Aorta (tissue), 5 donors: ENCODE data around the gene CRIP3. TPM values are rescaled to one million over a fixed set of nuclear protein-coding genes. Genes with fewer than 3 reads are reported as not detected.

Experiments
- ATAC-seq: fragments of 200-7000 bp; cut with Tn5 transposase; one replicate; pipeline ENCODE4 v1.9.1; 2022; ENCODE audit warnings: moderate library complexity; ENCODE audit not compliant: low FRiP score
- DNase-seq, 2 donors: peaks; one replicate each; pipeline ENCODE4 v3.0.0-alpha.2; 2020
- H3K27ac ChIP-seq, 2 donors: one replicate each; pipeline ENCODE4 v1.5.1; 2013; ENCODE audit warnings: low read length in 2 of 2, mild to moderate bottlenecking in 2 of 2, moderate library complexity in 2 of 2, control low read depth in 1 of 2, inconsistent platforms in 1 of 2, low read depth in 1 of 2
- H3K27me3 ChIP-seq, 2 donors: one replicate each; pipeline ENCODE4 v1.6.1; 2013; ENCODE audit warnings: control low read depth in 1 of 2, low read length in 1 of 2, mild to moderate bottlenecking in 1 of 2, moderate library complexity in 1 of 2; ENCODE audit not compliant: insufficient read depth in 2 of 2, control insufficient read depth in 1 of 2
- H3K36me3 ChIP-seq, 2 donors: one replicate each; pipeline ENCODE4 v1.6.1; 2013; ENCODE audit warnings: control low read depth in 1 of 2, low read length in 1 of 2, mild to moderate bottlenecking in 1 of 2; ENCODE audit not compliant: insufficient read depth in 2 of 2, control insufficient read depth in 1 of 2
- H3K4me1 ChIP-seq, 2 donors: one replicate each; pipeline ENCODE4 v1.6.1; 2013; ENCODE audit warnings: low read length in 2 of 2, control low read depth in 1 of 2, mild to moderate bottlenecking in 1 of 2, moderate library complexity in 1 of 2; ENCODE audit not compliant: insufficient read depth in 2 of 2, control insufficient read depth in 1 of 2
- H3K4me3 ChIP-seq, 2 donors: one replicate each; pipeline ENCODE4 v1.5.1; 2013; ENCODE audit warnings: low read length in 2 of 2, control low read depth in 1 of 2, mild to moderate bottlenecking in 1 of 2
- H3K9me3 ChIP-seq: one replicate; pipeline ENCODE4 v1.6.1; 2013; ENCODE audit warnings: mild to moderate bottlenecking, low read length; ENCODE audit not compliant: control insufficient read depth
- WGBS, 2 donors: extraction: QIAGEN DNeasy Blood & Tissue Kit; methylation state at CpG; one replicate each; pipeline ENCODE4 v1.1.7; 2013; 5-methylcytosine and 5-hydroxymethylcytosine counted together
- intact Hi-C, 2 donors: fragments of 100-400 bp; cut with DNase I; formaldehyde crosslinking; loops; one replicate each; pipeline versions ENCODE4 v1.14.2 to v1.15.0; 2022
- polyA plus RNA-seq, 2 donors: library from polyadenylated mRNA; stranded (reverse); fragments of 200-250 nt; gene quantifications; one replicate each; pipeline ENCODE4 v1.2.3, GENCODE V29; 2013
- total RNA-seq, 2 donors: library from RNA; stranded (reverse); fragmentation: NEBNext Ultra II Directional; extraction: Animal tissue kit (Norgen Biotek cat#: 25700); gene quantifications; one replicate each; pipeline ENCODE4 v1.2.1, GENCODE V29; 2021
- donor health status: healthy with polysubstance abuse.
- donor health status: Bipolar disorder and iron deficiency.
- donor health status: DM: no; HTN: no; CAD: no.
- donor health status: DM: no; HTN: no; CAD: no.
- donor health status: DM: yes; HTN: yes; CAD: no.

Gene CRIP3
- total and polyA plus RNA-seq, 4 donors: 0.65 to 2.2 (median 1.8) TPM; not detected in 1

- DNase-seq: no peak
These were observed 20.6 kb downstream of the CRIP3 start for GRCh38 chr6:43287717-43288679.

GRCh38 chr6:43286980-43287716, 21.5 kb downstream of the CRIP3 start:
- no peaks in the 10 kb centered on the region for H3K4me1 ChIP-seq
- H3K27ac ChIP-seq: no peak overlapping the region
- ATAC-seq: no peak
- no peaks in the 10 kb centered on the region for H3K27me3 ChIP-seq
- H3K36me3 ChIP-seq: no peaks in the 10 kb centered on the region
- H3K4me3 ChIP-seq: no peak overlapping the region
- WGBS, 2 donors: 77 to 78% methylated on average over 10 of the region's 10 CpGs
- H3K9me3 ChIP-seq: no peaks in the 10 kb centered on the region
- intact Hi-C loops: no loop called here
- no peak for DNase-seq

More at GRCh38 chr6:43287717-43288679, 20.6 kb downstream of the CRIP3 start:
- 81 to 83% methylated on average over 7 of the region's 7 CpGs for WGBS, 2 donors
- H3K4me1 ChIP-seq: no peaks in the 10 kb centered on the region
- no peaks in the 10 kb centered on the region for H3K27me3 ChIP-seq
- intact Hi-C loops: no loop called here
- H3K9me3 ChIP-seq: no peaks in the 10 kb centered on the region
- H3K36me3 ChIP-seq: no peaks in the 10 kb centered on the region
- H3K4me3 ChIP-seq: no peak overlapping the region
- no peak overlapping the region for H3K27ac ChIP-seq
- no peak for ATAC-seq

GRCh38 chr6:43286456-43286979, 22.1 kb downstream of the CRIP3 start:
- Histone ChIP-seq H3K4me1 (no peaks in the 10 kb centered on the region), H3K27ac (no peak overlapping the region), H3K9me3 (no peaks in the 10 kb centered on the region), H3K4me3 (no peak overlapping the region), H3K36me3 (no peaks in the 10 kb centered on the region), H3K27me3 (no peaks in the 10 kb centered on the region)
- DNase-seq (no peak), ATAC-seq (no peak)
- intact Hi-C loops: no loop called here
- 93 to 96% methylated on average over 5 to 6 of the region's 6 CpGs for WGBS, 2 donors

GRCh38 chr6:43285832-43286231, 22.8 kb downstream of the CRIP3 start:
- WGBS, 2 donors: 76 to 85% methylated on average over 5 of the region's 5 CpGs
- no peak for DNase-seq
- Histone ChIP-seq H3K36me3 (no peaks in the 10 kb centered on the region), H3K4me3 (no peak overlapping the region), H3K27me3 (no peaks in the 10 kb centered on the region), H3K4me1 (no peaks in the 10 kb centered on the region), H3K9me3 (no peaks in the 10 kb centered on the region), H3K27ac (no peak overlapping the region)
- ATAC-seq: no peak
- intact Hi-C loops: no loop called here

GRCh38 chr6:43284991-43285781, 23.4 kb downstream of the CRIP3 start:
- Histone ChIP-seq H3K27ac (no peak overlapping the region), H3K9me3 (no peaks in the 10 kb centered on the region), H3K4me1 (no peaks in the 10 kb centered on the region), H3K27me3 (no peaks in the 10 kb centered on the region), H3K36me3 (no peaks in the 10 kb centered on the region), H3K4me3 (no peak overlapping the region)
- 4% methylated on average over 76 to 83 of the region's 83 CpGs for WGBS, 2 donors
- intact Hi-C loops: no loop called here
- ATAC-seq (no peak), DNase-seq (no peak)

- H3K27me3 ChIP-seq: no peaks in the 10 kb centered on the region
- no peak for ATAC-seq
- 93 to 94% methylated on average over 23 to 27 of the region's 27 CpGs for WGBS, 2 donors
These were observed 24.7 kb downstream of the CRIP3 start for GRCh38 chr6:43283905-43284304.

GRCh38 chr6:43283514-43283901, 25.1 kb downstream of the CRIP3 start:
- Histone ChIP-seq H3K36me3 (no peaks in the 10 kb centered on the region), H3K4me1 (no peaks in the 10 kb centered on the region), H3K27me3 (no peaks in the 10 kb centered on the region), H3K9me3 (no peaks in the 10 kb centered on the region), H3K27ac (no peak overlapping the region), H3K4me3 (no peak overlapping the region)
- DNase-seq (no peak), ATAC-seq (no peak)
- 92% methylated on average over 18 of the region's 18 CpGs for WGBS, 2 donors
- intact Hi-C loops: no loop called here

More at GRCh38 chr6:43283905-43284304, 24.7 kb downstream of the CRIP3 start:
- Histone ChIP-seq H3K27ac (no peak overlapping the region), H3K4me1 (no peaks in the 10 kb centered on the region), H3K4me3 (no peak overlapping the region), H3K9me3 (no peaks in the 10 kb centered on the region), H3K36me3 (no peaks in the 10 kb centered on the region)
- no peak for DNase-seq
- intact Hi-C loops: no loop called here
